Activated CD8-positive, alpha-beta memory T cell treated with anti-CD3 and anti-CD28 coated beads for 4 hours (primary cell): Measurements from ENCODE around the gene ADAMTS15.

Experiments used
- DNase-seq, 2 donors: peaks; one replicate each; pipeline ENCODE4 v3.0.0-alpha.2; 2020; ENCODE audit warnings: low read depth in 2 of 2

Gene ADAMTS15

GRCh38 chr11:130448416-130449309 lies at the start of gene ADAMTS15:
TSS of gene ADAMTS15 (plus strand) at chr11:130448645. CDS start at chr11:130448974, 329 bp downstream.
- no peak for DNase-seq

DNA sequence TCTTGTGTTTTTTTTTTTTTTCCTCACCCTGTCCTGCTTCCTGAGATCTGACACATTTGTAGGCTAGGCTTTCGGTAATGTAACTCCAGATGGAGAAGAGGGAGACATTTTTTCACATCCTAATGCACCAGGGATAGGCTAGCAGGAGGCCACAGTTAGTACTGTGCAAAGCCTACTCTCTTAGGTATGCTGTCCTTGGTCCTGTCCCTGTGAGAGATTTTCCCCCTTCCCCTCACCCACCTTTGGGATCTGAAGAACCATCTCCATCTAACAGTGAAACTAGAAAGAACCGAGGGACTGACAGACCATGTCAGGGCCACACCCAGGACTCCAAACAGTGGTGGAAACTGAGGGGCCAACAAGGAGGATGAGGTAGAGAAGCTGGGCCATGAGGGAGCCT lies 49.2 kb upstream of the ADAMTS15 start:
- no peak for DNase-seq

GRCh38 chr11:130400781-130401483 lies 47.5 kb upstream of the ADAMTS15 start:
- no peak for DNase-seq

DNA sequence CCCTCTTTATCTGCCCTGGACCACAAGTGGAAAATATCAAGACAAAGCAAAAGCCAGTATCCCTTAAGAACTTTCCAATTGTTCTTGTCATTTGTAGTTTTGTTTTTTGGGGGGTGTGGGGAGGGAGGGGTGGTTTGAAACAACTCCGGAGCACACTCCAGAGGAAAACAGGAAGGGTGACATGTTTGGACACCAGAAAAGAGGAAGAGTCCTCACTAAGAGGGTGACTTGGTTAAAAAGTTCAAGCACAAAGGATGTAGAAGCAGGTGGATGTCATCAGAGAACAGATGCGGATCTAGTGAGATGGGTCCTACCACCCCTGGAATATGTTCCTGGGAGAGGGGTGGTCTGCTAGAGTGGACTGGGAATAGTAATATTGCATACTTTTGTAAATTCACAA lies 45.9 kb upstream of the ADAMTS15 start:
- no peak for DNase-seq

GRCh38 chr11:130403271-130403804 lies 45.1 kb upstream of the ADAMTS15 start:
- no peak for DNase-seq

DNA sequence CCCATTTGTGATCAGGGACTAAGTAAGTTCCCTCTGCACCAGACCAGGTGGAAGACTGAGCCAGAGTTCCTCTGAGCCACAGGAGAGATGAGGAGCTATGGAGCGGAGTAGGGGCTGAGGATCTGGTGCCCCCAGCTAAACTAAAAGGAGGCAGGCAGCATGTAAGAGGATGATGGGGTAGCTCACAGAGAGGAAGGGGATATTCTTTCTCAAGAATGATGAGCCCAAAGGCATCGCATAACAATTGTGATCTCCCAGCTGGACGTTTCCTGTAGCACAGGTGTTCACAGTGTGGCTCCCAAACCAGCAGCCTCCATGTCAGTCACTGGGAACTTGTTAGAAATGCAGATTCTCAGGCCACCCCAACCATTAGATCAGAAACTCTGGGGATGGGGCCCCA lies 44.5 kb upstream of the ADAMTS15 start:
- no peak for DNase-seq

DNA sequence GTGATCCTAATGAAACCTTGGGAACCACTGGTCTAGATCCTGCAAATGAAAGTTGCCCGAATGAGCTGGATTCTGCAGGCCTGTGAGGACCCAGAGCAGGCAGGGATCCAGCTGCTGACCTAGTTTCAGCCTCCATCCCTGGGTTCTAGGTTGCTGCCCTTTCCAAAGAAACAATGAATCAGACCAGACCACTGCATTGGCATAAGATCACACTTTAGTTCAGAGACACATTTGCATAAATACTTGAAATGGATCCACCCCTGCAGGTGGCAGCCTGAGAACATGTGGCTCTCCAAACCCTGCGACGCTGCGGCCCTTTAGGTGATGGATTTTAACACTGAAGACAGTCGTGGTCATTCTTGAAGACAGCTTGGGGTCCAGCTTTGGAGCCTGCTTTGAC lies 43.7 kb upstream of the ADAMTS15 start:
- DNase-seq, result no peak

GRCh38 chr11:130405428-130405827 lies 43.0 kb upstream of the ADAMTS15 start:
- no peak for DNase-seq

GRCh38 chr11:130407978-130408377 lies 40.5 kb upstream of the ADAMTS15 start:
- no peak for DNase-seq

DNA sequence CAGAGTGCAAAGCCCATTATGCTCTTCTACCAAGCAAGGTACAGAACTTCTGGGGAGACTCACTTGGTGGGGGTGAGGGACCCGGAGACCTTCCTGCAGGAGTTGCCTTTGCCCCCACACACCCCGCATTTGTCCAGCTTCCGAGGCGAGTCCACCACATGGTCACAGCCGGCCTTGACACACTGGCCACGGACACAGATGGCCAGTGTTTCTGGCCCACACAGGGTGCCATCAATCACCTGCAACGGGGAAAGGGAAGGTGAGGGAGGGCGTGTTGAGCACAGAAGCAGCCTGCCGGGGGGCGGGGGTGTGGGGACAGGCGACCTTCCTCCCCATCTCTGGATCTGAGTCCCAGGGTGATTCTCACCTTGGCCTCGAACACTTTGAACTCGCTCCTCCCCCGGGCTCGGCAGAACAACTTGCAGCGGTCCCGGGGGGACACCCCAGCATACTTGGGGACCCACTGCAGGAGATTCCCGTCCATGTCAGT lies 40.0 kb upstream of the ADAMTS15 start:
- DNase-seq, result no peak

DNA sequence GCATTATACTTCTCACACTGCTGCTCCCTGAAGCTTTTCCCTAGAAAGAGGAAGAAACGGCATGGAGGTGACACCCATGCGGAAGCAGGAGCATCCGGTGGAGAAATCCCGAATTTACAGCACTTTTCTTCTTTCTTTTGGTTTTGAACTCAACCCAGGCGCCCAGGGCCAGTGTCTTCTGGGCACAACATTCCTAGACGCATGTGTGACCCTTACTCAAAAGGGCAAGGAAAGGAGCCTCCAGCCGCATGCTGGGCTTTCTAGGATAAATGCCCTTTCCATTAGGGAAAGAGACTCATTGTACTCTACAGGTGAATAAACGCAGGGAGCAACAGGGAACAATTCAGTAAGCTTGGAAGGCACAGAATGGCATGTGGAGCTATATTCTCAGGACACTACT lies 39.5 kb upstream of the ADAMTS15 start:
- no peak for DNase-seq

GRCh38 chr11:130409594-130410388 lies 38.7 kb upstream of the ADAMTS15 start:
- DNase-seq, result no peak

DNA sequence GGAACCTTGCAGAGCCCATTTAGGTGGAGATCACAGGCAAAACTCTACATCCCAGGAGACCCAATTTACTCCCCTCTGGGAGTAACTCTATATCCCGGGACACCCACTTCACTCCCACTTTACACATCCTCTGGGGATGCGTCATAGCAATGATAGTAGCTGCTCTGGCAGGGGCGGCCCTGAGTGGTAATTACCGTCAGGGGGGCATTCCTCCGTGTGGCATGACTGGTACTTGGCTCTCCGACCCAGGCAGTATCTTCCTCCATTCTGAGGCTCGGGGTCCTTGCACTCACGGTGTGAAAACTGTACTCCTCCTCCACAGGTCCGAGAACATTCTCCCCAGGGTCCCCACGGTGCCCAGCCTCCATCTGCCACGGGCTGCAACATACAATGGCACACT lies 37.2 kb upstream of the ADAMTS15 start:
- DNase-seq, result no peak

DNA sequence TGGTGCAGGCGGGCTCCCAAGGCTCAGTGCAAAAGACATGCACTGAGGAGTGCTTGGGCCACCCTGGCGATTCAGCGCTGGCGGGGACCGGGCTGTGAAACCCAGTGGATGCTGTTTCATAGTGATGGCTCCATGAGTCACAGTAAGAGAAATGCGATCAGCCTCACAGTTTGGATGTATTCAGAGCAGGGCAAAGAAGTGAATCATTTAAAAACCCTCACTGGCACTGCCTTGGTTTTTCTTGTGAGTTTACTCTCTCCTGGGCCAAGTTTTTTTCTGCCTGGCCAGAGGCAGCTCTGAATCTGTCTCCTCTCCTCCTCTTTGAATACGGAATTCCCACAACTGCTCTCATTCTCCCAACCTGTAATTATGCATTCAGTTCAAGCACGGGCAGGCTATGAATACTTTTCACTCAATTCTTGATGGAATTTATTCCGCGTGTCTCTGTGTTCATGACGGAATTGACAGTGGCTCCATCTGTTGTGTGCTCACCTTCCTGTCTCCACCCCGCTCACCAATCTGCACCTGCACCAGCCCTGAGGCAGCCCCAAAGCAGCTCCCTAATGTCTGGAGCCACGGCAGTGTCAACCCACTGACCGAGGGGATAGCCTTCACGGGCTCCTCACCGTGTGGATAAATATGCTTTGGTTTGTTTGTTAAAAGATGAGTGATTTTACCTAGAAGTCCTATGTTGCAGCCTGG lies 34.9 kb upstream of the ADAMTS15 start:
- DNase-seq, result no peak

DNA sequence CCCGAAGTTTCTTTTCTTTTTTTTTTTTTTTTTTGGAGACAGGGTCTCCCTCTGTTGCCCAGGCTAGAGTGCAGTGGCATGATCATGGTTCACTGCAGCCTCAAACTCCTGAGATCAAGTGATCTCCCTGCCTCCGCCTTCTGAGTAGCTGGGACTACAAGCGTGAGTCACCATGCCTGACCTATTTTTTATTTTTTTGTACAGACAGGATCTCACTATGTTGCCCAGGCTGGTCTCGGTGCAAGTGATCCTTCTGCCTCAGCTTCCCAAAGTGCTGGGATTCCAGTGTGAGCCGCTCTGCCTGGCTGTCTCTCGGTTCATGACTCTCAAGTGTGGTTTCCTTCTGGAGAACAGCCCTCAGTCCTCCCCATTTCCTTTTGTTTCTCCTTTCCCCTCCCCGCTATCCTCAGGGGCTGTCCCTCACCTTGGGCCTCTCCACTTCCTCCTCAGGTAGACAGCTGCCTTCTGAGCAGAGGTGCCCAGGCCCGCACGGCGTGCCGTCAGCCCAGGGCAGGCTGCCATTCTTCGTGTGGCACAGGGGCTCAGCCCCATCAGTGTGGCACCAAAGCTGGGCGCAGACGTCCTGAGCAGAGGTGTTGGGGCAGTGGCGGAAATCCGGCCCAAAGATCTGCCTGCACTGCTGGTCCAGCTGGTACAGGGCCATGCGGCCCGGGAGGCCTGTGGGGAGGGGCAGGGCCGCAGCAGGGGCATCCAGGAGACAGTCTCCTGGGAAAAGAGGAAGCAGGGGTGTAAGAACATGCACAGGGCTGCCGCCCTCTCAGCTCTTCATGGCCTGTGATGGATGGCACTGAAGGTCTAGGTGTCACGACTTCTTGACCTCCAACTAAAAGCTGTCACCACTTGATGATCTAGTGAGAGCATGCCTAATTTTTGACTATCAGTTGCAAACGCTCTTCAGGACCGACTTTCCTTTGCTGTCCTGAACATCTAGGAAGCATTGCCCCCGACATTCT lies 34.1 kb upstream of the ADAMTS15 start:
- DNase-seq, result no peak

- DNase-seq, result no peak
Measured at GRCh38 chr11:130415731-130416529, 32.5 kb upstream of the ADAMTS15 start.

DNA sequence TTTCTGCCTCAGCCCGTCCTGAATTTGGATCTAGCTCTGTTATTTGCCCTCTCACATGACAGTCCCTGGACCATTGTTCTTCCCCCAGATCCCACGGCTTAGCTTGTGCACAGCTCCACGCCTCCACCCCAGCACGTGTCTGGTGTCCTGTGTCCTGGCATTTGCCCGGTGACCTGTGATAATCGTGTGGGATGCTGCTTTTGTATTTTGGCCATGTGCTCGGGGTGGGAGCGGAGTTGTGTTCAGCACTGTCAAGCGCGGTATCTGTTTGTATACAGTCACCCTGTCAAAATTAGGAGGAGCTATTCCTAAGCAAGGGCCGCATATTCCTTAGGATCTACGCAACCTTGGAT lies 31.9 kb upstream of the ADAMTS15 start:
- DNase-seq, result no peak

DNA sequence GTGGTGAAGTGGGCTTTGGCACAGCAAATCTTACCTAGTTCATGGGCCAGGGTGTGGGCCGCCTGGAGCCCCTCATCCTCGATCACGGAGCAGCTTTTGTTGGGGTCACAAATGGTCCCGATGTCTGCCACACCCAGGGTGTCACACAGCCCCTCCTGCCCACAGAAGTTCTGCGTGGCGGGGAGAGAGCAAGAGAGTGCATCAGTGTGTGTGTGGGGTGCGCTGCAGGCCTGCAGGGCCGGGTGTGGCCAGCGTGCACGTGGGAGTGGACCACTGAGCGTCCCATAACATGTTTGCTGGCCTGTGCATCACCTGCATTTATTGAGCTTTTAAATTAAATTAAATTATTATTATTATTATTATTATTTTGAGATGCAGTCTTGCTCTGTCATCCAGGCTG lies 31.5 kb upstream of the ADAMTS15 start:
- no peak for DNase-seq

GRCh38 chr11:130418210-130418609 lies 30.2 kb upstream of the ADAMTS15 start:
- DNase-seq, result no peak
